NCI-H2227 (cell line): ENCODE results near the gene TOX2.
A peak's percentile ranks its signal among the peaks of the same experiment; 100 is the strongest.

ENCODE experiments used
- DNase-seq: peaks from one replicate; lab custom pipeline; 2025; ENCODE audit not compliant: unreplicated experiment; lab: John Stamatoyannopoulos, UW

Gene TOX2

DNA sequence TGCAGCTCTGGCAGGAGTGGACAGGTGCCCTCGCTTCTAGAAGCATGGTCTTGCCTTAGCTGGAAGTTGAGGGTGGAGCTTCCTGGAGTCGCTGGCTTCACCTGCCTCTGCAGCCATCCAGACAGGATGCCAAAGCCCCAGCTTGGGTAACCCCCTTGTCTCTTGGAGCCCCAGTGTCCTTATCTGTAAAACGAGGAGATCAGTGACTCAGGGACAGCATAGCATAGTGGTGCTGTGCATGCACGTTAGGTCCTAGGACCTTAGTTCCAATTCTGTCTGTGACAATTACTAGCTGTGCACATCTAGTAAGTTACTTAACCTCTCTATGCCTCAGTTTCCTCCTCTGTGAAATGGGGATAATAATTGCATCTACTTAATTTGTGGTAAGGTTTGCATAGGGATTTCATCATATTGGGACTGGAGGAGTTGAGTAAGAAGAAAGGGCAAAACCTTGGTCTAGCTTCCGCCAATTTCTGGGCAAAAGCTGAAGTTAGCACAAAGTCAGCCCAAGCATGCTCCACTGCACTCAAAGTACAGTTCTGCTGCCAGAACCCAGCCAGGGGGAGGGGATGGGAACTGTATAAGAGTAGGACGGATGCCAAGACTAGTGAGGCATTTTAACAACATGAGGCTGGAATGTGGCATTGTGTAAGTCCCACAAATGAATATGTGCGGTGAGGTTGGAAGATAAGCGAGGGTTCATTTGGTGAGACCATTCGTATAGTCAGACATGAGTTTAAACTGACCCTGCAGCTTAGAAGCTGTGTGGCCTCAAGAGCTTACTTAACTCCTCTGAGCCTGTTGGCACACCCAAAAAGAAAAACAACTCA is 24.5 kb downstream of the TOX2 start:
- no peak for DNase-seq

DNA sequence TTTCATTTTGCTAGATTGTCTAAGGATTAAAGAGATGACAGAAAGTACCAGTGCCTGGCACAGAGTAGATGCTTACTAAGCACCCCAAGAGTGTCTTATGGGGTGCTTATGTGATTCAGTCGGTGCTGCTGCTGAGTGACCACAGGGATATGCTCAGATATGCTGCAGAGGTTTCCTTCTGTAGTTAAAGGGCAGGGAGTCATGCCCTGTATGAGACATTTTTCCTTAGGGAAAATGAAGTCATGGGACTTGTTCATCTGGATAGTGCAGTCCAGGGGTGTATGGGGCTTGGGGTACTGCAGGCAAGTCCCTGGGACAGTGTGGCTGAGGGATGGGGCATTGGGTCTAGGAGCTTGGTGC is 25.1 kb downstream of the TOX2 start:
- no peak for DNase-seq

DNA sequence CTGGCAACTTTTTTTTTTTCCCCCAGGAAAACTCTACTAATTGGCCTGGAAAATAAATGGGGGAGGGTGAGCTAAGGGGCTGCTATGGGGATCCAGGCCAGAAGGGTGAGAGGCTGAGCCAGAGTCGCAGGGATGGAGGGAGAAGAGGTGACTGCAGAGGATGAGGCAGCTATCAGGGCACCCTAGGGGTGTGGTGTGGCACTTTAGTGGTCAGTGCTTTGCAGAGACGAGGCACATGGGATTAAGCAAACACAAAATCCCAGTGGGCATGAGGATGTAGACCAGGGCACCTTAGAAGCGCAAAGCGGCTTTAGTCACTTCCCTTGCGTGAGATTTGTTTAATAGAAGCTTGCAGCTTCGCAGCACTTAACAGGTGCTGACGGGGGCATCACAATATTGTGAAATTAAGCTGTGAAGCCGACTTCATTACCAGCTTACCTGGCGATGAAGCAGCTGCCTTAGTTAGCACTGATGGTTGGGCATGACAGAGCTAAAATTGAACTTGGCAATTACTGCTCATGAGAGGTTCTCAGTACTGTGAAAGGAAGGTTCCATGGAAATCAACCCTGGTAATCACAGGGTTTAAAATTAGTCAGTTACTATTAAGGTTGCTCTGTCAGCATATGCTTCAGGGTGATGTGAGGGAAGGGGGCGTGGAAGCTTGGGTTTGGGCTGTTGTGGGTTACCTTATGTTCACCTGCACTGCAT is 26.0 kb downstream of the TOX2 start:
- DNase-seq, result peak; percentile 78

DNA sequence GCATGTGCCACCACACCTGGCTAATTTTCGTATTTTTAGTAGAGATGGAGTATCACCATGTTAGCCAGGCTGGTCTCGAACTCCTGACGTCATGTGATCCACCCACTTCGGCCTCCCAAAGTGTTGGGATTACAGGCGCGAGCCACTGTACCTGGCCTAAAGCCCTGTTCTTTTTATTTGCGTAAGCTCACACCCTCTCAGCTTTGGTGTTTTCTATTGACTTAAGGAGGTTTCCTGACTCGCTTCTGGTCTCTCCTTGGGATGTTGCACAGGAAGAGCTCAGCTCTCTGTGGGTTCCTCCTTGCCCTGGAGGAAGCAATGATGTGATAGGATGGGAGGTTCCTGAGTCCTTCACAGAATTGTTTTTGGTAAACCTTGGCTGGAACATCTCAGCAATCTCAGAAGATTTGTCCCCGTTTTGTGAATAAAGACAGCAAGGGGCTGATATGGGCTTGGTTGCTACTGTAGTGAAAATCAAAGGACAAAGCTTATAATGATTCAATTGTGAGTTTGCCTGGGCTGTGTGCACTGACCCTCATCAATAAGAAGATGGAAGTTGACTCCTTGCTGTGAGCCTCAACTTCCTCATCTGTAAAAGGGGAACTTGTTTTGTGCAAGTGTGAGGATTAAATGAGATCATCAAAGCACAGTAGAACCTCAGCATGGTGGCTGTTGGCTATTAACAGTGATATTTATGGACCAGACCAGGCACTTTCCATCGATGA is 27.0 kb downstream of the TOX2 start:
- DNase-seq, result no peak

DNA sequence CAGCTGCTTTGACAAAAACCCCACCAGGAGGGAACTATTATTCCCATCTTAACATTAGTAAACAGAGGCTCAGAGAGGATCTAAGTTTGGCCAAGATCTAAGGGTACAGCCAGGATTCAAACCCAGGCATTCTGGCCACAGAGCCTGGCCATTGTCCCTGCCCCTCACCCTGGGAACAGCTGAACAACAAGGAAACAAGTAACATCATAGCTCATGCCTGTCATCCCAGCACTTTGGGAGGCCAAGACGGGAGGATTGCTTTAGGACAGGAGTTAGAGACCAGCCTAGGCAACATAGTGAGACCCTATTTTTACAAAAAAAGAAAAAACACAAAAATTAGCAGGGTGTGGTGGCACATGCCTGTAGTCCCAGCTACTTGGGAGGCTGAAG is 27.5 kb downstream of the TOX2 start:
- no peak for DNase-seq

DNA sequence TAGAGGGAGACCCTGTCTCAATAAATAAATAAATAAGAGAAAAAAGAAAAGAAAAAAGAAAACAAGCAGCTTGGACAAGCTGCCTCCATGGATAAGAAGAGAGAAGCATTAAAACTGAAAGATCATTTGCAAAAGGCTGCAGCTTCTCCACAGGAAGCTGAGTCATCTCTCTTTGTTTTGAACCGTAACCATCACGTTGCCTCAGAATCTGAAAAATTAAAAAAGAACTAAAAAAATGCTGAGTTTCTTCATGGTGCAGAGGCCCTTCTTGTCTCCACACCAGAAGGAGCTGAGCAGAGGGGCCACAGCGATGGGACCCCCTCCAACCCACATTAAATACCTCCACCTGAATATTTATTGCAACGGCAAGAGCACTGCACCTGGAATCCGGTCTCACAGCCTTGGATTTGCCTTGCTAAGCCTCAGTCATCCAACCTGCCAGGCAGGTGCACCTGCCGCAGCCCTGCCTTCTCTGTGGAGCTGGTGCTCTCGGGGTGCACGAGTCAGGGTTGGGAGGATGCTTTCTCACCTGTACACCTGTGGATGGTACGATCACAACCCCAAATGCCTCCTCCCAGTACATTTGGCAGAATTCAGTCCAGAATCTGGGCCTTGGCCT is 28.1 kb downstream of the TOX2 start:
- no peak for DNase-seq

DNA sequence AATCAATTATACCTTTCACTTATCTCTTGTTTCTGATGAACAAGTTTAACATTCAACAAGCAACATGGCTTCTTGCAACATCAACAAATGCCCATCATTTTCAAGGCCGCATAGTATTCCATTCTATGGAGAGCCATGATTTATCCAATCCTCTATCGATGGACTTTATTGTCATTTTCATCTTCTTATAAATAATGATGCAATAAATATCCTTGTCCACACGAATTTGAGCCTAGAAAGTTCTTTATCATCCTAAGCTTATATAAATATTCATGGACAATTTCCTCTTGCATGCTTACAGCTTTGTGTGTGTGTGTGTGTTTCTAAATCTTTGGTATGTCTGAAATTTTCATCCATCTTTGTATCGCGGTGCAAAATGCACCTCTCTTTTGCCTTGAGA is 29.1 kb downstream of the TOX2 start:
- no peak for DNase-seq

DNA sequence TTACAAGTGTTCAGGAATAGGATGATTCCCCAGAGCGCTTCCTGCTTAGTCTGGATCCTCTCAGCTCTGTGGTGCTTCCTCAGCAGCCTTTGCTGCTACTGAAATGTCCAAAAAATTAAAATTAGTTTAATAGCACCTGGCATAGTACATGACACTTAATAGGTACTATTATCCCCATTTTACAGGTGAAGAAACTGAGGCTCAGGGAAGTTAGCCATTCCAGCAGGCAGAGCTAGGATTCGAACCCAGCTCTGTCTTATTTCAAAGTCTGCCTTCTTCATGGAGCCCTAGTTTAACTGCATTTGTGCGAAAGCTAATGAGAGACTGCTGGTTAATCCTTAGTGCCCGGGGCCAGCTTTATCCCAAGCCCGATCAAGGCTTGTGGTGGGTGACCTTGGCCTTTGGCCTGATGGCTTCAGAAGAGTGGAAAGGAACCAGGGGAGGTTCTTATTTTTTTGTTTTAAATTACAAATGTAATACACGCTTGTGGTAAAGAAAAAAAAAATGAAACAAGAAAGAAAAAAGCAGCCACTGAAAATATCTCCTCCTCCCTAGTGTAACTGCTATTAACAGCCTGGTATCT is 30.1 kb downstream of the TOX2 start:
- no peak for DNase-seq

DNA sequence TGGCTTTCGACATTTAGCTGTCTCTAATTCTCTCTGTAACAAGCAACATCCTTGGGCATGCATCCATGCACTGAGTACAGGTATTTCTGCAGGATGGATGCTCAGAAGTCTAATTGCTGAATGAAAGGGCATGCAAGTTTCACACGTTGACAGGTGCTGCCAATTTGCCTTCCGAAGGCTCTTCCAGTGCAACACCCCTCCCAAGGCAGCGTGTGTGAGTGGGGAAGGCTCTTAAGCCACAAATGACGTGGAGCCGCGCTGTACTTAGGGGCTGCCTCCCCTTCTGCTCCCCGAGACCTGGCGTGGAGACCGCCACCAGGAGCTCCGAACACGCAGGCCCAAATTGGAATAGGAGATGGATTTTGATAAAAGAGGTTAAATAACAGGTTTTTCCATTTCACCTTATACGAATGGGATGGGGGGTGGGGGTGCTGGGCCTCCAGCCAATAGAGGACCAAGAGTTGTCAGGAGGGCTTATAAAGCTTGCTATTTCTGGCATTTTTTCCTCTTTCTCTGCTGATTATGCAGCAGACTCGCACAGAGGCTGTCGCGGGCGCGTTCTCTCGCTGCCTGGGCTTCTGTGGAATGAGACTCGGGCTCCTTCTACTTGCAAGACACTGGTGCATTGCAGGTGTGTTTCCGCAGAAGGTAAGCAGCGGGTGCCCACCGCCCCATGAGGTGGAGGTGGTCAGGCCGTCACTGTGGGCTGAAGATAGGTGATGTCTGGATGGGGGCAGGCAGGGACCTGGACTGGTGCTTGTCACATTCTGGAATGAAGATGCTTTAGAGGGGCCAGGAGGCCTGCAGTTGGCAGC is 30.9 kb downstream of the TOX2 start:
- DNase-seq, result no peak

DNA sequence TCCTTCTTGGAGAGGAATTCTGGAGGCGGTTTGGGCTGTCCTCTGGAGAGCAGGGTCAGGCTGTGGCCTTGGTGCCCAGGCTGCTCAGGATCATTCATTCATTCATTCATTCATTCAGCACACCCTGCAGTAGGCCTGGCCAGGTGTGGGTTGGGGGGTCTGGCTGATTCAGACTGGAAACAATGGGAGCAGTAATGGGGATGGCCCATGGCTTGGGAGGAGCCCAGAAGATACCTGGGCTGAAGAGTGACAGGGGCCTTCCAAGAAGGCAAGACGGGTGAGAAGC is 31.5 kb downstream of the TOX2 start:
- DNase-seq, result no peak

DNA sequence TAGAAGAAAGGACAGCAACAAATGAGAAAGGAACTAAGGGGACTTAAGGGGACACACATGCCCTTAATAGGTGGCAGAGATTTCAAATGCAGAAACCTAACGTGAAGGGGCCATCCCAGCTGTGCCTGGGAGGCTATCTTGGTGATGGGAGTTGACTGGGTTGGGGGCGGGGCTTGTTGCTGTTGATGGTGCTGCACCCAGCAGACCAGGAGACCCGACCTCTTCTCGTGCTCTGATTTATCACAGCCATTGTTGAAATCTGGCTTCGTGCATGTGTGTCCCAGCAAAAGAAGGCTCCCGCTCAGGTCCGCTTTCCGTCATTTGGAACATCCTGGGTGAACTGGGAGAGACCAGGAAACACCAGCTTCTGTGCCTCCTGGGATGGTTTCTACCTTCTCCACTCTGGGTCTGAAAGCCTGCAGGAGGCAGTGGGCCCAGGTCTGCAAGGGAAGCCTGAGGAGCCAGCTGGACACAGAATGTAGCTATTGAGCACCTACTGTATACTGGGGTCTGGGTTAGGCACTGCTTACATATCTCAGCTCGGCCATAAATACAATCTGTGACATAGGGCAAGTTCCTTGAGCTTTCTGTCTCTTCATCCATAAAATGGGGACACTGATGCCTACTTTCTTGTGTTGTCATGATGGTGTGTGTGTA is 32.1 kb downstream of the TOX2 start:
- no peak for DNase-seq

DNA sequence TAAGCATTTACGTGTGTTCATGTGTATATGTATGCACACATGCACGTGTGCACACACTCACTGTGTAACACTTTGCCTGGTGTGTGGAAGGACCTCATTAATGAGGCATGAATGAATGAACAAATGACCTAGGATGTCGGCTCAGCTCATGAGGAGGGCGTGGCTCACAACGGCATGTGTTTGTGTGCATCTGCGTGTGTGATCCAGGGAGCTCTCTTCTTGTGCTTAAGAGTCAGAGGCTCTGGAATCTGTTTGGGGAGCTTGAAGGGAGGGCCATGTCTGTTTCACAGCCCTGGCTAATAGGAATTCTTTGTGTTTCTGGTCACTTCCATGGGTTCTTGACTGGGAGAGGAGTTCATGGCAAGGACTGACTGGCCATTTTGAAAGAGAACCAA is 32.7 kb downstream of the TOX2 start:
- DNase-seq, result no peak

DNA sequence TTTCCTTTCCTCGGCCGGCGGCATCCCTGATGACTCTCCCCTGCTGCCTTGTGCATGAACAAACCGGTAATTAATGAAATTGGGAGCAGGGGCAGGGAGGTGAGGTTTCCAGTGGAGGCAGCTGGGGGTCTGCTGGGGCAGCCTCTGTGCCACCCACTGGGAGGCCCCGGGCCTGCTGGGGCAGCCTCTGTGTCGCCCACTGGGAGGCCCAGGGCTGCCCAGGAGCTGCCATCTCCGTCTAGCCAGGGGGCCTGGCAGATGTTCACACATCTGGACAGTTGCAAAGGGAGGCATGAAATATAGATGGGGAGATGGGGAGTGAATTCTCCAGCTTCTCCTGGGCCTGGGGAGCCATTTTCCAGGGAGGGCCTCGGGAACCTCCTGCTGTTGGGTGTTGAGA is 33.8 kb downstream of the TOX2 start:
- no peak for DNase-seq

DNA sequence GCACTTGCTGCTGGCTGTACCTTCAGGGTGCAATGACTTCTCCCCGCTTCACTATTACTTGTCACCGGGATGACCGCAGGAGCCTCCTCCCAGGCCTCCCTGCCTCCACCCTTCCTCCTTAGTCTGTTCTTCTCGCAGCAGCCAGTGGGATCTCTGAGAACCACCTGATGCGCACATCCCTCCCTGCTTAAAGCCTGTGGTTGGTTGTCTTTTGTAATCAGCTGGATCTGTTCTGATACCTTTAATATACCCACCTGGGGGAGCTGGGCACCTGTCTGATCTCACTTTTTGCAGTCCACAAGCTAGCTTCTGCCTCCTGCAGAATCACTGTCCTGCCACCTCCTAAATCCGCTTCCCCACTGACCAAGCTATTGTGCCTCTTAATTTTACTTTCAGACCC is 34.6 kb downstream of the TOX2 start:
- DNase-seq, result no peak

DNA sequence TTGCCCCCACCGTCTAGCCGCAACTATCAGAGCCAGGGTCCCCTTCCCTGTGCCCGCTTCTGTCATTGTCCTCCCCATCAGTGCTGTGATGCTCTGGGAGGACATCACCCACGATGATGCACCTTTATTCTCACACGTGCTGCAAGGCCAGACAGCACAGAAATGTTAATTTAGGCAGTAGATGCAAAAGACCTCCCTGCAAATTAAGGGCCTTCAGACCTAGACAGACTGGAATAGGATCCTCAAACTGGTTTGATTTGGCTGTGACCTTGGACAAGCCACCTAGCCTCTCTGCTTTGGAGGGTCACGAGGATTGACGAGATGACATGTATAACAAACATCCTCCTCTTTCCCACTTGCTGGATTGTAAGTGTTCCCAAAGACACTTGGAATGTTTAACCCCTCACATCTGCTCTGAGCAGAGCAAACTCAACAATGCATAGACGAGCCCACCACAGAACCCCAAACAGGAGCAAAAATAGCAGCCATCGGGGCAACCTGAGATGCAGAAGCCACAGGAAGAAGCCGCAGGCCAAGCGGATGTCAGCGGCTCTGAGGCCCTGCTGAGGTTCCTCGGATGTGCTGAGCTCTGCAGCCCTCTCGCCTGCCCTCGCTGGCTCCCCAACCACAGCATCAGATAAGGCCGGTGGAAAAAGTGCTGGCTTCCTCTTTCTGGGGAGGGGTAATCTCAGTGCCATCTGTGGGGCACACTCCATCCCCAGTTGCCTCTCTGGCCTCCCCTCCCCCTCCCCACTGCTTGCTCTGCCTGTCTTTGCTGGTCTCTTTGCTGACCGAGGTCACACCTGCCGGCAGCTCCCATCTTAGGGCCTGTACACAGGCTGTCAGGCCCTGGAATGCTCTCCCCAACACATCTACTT is 35.3 kb downstream of the TOX2 start:
- no peak for DNase-seq

DNA sequence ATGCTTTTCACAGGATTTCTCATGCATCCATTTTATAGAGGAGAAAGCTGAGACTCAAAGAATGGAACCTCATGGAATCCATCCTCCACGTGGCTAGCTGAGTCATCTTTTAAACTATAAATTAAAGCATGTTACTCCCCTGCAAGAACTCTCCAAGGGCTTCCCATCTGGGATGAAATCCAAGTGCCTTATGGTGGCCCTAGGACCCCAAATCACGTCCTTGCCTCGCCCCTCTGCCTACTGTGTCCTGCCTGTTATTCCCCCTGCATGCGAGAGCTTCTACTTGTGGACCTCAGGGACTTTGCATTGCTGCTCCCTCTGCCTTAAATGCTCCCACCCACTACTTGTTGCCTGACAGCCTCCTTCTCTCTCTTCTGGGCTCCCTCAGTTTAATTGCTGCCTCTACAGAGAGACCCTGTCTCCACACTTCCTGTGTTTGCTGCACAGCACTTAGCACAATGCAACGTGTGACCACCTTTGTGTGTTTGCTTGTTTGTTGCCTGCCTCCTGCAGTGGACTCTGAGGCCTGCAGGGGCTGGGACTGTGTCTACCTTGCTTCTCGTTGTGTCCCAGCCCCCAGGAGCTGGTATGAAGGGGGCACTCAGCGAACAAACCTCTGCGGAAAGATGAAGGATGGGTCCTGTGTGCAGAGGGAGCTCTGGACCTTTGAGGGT is 39.4 kb downstream of the TOX2 start:
- DNase-seq, result no peak

DNA sequence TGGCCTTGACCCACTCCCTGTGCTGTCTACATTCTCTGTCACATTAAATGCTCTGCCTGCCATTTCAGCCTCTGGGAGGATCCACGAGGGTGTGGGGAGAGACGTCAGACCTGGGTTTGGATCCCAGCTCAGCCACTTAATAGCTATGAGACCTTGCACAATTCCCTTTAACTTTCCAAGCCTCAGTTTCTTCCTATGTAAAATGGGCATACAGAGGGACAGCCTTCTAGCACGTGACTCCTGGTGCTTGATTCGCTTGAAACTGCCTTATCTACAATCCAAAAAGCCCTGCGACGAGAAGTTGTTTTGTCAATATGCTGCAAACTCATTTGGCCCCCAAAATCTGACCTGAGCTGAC is 40.0 kb downstream of the TOX2 start:
- no peak for DNase-seq

DNA sequence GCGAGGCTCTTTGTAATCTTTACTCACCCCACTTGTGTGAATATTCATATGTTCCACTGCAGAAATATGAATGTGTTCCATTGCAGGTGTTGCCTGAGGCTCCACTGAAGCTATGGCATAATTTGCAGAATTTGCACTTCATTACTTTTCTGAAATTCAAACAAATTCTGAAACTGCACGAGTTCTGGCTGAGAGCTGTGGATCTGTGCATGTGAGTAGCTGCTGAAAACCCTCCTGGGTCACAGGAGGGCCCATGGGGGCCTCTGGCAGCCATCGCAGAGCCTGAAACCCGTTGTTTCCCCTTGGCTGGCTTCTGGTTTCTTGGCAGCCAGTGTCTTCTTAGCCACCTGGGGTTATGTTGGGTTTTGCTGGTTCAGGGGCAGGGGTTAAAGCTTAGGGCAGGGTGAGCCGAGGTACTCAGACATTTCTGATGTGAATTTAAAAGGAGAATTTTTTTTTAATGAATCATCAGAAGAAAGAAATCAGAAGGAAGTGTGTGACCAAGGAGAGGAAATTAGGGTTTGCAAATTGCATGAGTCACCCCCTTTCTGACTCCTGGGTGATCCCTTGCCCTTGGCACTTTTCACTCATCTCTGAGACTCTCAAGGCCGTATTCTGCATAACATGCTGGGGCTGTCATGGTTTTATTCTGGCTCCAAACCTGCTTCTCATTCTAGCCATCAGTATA is 40.6 kb downstream of the TOX2 start:
- DNase-seq, result no peak
